OCI-M2 (cell line): ENCODE measurements around the gene EN2.
"Not testable (repeated sequence)": the region's sequence is repeated elsewhere in the genome, so short reads cannot be mapped to it uniquely, and the experiment has no call there.

Experiments
- DNase-seq: peaks from one replicate; lab custom pipeline; 2025; ENCODE audit not compliant: unreplicated experiment; lab: John Stamatoyannopoulos, UW

The EN2 gene

DNA sequence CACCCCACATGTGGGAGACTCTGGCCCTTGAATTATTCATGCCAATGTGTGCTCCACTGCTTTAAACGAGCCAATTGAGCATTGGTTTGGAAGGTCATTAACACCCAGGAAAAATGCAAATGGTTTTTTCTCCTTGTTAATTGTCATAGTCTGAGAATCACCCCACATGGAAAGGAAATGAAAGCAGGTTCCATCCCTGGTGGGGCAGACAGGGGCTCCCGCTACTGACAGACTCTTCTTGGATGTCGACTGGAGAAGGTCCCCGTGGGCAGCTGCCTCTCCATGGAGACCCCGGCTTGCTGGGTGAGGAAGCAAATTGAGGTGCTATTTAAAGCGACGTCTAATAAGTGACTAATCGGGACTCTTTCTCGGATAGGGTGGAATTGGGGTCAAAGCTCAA is 32.0 kb upstream of the EN2 start:
- no peak for DNase-seq

GRCh38 chr7:155426543-155427410 is 31.2 kb upstream of the EN2 start:
- DNase-seq, result no peak

- DNase-seq, result no peak
These were observed 30.4 kb upstream of the EN2 start for GRCh38 chr7:155427411-155428038.

GRCh38 chr7:155428171-155428834 is 29.6 kb upstream of the EN2 start:
- no peak for DNase-seq

DNA sequence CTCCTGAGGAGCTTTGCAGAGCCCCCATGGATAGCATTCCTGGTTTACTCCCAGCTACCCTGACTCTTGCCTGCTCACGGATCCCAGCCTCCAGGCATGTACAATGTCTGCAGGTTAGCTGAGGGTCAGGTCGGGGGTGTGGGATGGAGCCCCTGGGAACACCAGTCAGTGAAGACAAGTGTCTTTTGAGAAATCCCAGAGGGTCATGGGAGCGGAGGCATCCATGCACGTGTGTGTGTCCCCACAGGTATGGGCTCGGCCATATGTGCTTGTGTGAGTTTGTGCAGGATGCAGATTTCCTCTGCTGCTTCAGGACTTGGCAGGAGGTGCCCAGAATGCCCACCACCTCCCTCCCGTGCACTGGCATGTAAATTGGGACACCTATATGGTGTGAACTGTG is 28.3 kb upstream of the EN2 start:
- DNase-seq, result no peak

DNA sequence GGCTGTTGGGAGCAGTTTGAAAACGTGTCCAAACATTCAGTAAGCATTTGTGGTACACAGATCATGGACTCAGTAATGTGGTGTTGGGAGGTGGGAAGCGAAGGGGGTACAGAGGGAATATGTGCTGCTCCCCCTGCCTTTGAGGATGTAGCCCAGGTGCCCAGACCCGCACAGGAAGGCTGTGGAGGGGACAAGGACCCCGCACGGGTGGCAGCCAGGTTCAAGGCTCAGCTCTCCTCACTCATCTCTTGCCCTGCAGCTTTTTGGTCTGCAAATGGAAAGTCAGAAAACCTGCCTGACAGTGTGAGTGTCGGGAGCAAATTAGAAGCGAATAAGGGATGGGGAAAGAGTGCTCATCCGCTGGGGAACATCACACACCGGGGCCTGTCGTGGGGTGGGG is 27.3 kb upstream of the EN2 start:
- no peak for DNase-seq

GRCh38 chr7:155431231-155431630 is 26.7 kb upstream of the EN2 start:
- no peak for DNase-seq

DNA sequence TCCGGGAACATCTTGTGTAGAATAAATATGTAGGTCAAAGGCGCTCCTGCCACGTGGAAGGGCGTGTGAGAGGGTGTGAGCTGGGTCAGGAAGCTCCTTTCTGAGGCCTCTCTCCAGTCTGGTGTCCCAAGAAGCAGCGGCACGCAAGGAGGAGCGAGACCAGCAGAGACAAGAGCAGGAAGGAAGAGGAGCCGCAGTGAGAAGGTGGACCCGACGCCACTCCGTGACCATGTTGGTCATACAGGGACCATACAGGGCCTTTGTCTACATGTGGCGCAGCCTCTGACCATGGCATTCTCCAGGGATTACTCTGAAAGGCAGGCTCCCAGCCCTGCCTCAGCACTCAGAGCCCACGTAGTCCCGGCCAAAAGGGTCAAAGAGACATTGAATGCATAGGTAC is 26.2 kb upstream of the EN2 start:
- DNase-seq, result no peak

DNA sequence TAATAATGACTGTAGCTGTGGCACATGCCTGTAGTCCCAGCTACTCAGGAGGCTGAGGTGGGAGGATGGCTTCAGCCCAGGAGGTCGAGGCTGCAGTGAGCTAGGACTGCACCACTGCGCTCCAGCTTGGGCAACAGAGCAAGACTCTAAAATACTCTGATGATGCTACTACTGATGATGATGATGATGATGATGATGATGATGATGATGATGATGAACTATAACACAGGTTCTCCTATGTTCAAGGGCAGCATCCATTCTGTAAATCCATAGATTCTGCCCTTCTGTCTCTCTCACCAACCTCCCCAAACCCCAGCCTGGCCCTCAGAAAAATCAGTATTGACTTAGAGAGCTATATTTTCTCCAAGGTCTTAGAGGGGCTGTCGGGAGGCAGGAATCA is 22.8 kb upstream of the EN2 start:
- no peak for DNase-seq

GRCh38 chr7:155437836-155438235 is 20.1 kb upstream of the EN2 start:
- DNase-seq, result no peak

GRCh38 chr7:155438777-155439176 is 19.2 kb upstream of the EN2 start:
- DNase-seq, result no peak

- DNase-seq, result no peak
These were observed 18.5 kb upstream of the EN2 start for GRCh38 chr7:155439311-155440017.

GRCh38 chr7:155440018-155440410 is 17.9 kb upstream of the EN2 start:
- DNase-seq, result no peak

- DNase-seq, result no peak
These were observed 16.1 kb upstream of the EN2 start for GRCh38 chr7:155441856-155442255.

- DNase-seq, result no peak
These were observed 13.2 kb upstream of the EN2 start for GRCh38 chr7:155444746-155445145.

DNA sequence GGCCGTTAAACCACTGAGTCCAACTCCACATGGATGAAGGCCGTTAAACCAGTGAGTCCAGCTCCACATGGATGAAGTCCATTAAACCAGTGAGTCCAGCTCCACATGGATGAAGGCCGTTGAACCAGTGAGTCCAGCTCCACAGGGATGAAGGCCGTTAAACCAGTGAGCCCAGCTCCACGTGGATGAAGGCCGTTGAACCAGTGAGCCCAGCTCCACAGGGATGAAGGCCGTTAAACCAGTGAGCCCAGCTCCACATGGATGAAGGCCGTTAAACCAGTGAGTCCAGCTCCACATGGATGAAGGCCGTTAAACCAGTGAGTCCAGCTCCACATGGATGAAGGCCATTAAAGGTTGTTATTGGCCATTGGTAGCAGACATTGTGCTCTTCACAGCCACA is 12.3 kb upstream of the EN2 start:
- DNase-seq, result not testable (repeated sequence)

DNA sequence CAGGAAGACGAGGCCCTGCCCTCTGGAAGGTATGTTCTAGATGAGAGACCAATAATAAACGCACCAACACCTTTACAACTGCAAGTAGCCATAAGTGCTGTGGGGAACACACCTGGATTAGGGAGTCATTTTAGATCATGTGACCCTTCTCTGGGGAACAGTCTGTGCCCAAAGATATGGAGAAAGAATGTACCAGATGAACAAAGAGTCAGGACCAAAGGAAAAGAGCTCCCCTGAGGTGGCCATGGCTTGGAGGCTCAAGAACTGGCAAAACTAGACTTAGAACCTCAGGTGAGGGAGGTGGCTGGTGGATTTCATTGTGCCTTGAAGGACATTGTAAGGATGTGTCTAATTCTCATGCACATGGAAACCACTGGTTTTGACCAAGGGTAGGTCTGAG is 10.3 kb upstream of the EN2 start:
- DNase-seq, result no peak

GRCh38 chr7:155448632-155449007 is 9.3 kb upstream of the EN2 start:
- DNase-seq, result no peak

- DNase-seq, result no peak
These were observed 8.7 kb upstream of the EN2 start for GRCh38 chr7:155449008-155449868.

DNA sequence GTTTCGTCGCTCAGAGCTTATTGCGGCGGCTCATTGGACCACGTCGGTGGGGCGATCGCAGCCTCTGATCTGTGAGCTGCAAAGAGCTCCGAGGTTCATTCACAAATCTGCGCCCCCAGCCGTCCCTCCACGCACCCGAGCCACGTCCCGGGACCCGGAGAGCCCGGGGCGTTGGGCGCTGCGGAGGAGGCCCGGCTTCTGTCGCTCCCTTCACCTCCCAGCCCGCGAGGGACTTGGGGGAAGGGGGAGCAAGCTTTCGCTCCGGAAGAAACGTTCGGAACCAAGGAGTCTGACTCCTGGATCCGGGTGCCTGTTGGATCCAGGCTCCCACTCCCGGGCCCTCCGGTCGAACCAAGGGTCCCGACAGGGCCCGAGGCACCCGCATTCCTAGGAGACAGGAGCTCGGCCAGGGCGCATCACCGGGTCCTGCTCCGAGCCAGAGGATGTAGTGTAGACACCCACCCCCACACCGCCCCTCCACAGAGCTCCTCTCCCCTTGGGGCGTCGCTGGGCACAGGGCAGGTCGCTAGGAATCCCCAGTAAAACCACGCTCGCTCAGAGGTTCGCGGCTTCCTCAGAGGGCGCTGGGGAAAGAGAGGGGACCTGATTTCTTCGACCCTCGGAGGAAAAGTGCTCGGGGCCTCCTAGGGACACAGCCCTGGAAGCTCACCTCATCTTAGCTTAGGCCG is 7.9 kb upstream of the EN2 start:
- no peak for DNase-seq
